AG04450 (cell line): ENCODE data around the gene CFAP46. TPM values are rescaled to one million over a fixed set of nuclear protein-coding genes. Genes with fewer than 3 reads are reported as not detected.
A peak's percentile ranks its signal among the peaks of the same experiment; 100 is the strongest.
"Not testable (repeated sequence)": the region's sequence is repeated elsewhere in the genome, so short reads cannot be mapped to it uniquely, and the experiment has no call there.

Experiments
- CTCF ChIA-PET: fragments of 300-600, 350-600 bp; formaldehyde crosslinking; extraction: SDS; loops from one replicate; lab custom pipeline; 2022; ENCODE audit warnings: antibody characterized with exemption, inconsistent platforms; lab: Charles Lee
- POLR2A ChIA-PET: fragments of 350-600 bp; formaldehyde crosslinking; extraction: SDS; loops from one replicate; lab custom pipeline; 2021; ENCODE audit warnings: antibody characterized with exemption, inconsistent platforms; lab: Yijun Ruan, JAX
- DNase-seq: peaks from one replicate; pipeline ENCODE4 v3.0.0-alpha.2; 2011; ENCODE audit warnings: low read depth, low spot score
- H3K27ac ChIP-seq: one replicate; pipeline ENCODE4 v1.5.1; 2012; ENCODE audit warnings: low read depth, low read length, control low read depth
- H3K27me3 ChIP-seq: one replicate; pipeline ENCODE4 v1.6.0; 2012; ENCODE audit warnings: low read length; ENCODE audit not compliant: control insufficient read depth, insufficient read depth
- H3K4me3 ChIP-seq: 2 replicates; pipeline ENCODE4 v1.5.1; 2011; ENCODE audit warnings: mild to moderate bottlenecking, low read depth, low read length, control low read depth
- H3K9me3 ChIP-seq: 2 replicates; pipeline ENCODE4 v1.5.1; 2012; ENCODE audit warnings: low read length; ENCODE audit not compliant: control insufficient read depth, insufficient read depth
- CTCF ChIP-seq: IDR thresholded peaks from 2 replicates; pipeline ENCODE4 v1.5.1; 2011; ENCODE audit warnings: low read depth, low read length, control low read depth, inconsistent platforms
- polyA plus RNA-seq: library from polyadenylated mRNA; depleted of rRNA; stranded (reverse); fragments of >200 nt; gene quantifications from 2 replicates; pipeline ENCODE4 v1.2.3, GENCODE V29; 2011

Gene CFAP46
- polyA plus RNA-seq, 1 experiment: 2.7 TPM

GRCh38 chr10:132897516-132898381, 44.6 kb downstream of the CFAP46 start:
- no peak for TF ChIP-seq CTCF
- Histone ChIP-seq H3K27me3 (peaks cover 32% of the 10 kb centered on the region), H3K4me3 (no peak overlapping the region), H3K9me3 (no peaks in the 10 kb centered on the region; the same call in 1 of the 2 replicates), H3K27ac (no peak overlapping the region)
- no peak for DNase-seq
- CTCF ChIA-PET: no interaction called here
- POLR2A ChIA-PET: no interaction called here

GRCh38 chr10:132893786-132894185, 48.6 kb downstream of the CFAP46 start:
- peaks cover 31% of the 10 kb centered on the region for H3K27me3 ChIP-seq
- H3K27ac ChIP-seq, DNase-seq, H3K4me3 ChIP-seq, H3K9me3 ChIP-seq, POLR2A ChIA-PET, CTCF ChIA-PET: not testable (repeated sequence)
- peak; percentile 40 for TF ChIP-seq CTCF

GRCh38 chr10:132893090-132893489, 49.3 kb downstream of the CFAP46 start:
- peaks cover 31% of the 10 kb centered on the region for H3K27me3 ChIP-seq
- no peaks in the 10 kb centered on the region for H3K9me3 ChIP-seq
- no peak for DNase-seq
- no peak overlapping the region for H3K4me3 ChIP-seq
- ChIA-PET POLR2A (no interaction called here), CTCF (interaction anchor here (1.0 kb wide), 1 partner anchor 235 kb away, joined by 3 read pairs; no protein-coding TSS in a partner anchor)
- TF ChIP-seq CTCF: no peak
- no peak overlapping the region for H3K27ac ChIP-seq

GRCh38 chr10:132892004-132892403, 50.4 kb downstream of the CFAP46 start:
- no peak overlapping the region for H3K27ac ChIP-seq
- CTCF ChIA-PET: no interaction called here
- no peaks in the 10 kb centered on the region for H3K9me3 ChIP-seq
- peaks cover 31% of the 10 kb centered on the region for H3K27me3 ChIP-seq
- POLR2A ChIA-PET: no interaction called here
- H3K4me3 ChIP-seq: no peak overlapping the region
- no peak for TF ChIP-seq CTCF
- DNase-seq: peak; percentile 3

- Histone ChIP-seq H3K4me3 (no peak overlapping the region), H3K9me3 (no peaks in the 10 kb centered on the region; the same call in 1 of the 2 replicates), H3K27ac (no peak overlapping the region), H3K27me3 (peaks cover 31% of the 10 kb centered on the region)
- TF ChIP-seq CTCF: no peak
- ChIA-PET POLR2A (no interaction called here), CTCF (no interaction called here)
- DNase-seq: no peak
Measured at GRCh38 chr10:132891368-132891767, 51.0 kb downstream of the CFAP46 start.
